ENCODE results near the gene LPAR1.
A peak's percentile ranks its signal among the peaks of the same experiment; 100 is the strongest.

GRCh38 chr9:111036429-111036789 lies 1.9 kb downstream of the LPAR1 start:
- TF ChIP-seq, protein P1, sequence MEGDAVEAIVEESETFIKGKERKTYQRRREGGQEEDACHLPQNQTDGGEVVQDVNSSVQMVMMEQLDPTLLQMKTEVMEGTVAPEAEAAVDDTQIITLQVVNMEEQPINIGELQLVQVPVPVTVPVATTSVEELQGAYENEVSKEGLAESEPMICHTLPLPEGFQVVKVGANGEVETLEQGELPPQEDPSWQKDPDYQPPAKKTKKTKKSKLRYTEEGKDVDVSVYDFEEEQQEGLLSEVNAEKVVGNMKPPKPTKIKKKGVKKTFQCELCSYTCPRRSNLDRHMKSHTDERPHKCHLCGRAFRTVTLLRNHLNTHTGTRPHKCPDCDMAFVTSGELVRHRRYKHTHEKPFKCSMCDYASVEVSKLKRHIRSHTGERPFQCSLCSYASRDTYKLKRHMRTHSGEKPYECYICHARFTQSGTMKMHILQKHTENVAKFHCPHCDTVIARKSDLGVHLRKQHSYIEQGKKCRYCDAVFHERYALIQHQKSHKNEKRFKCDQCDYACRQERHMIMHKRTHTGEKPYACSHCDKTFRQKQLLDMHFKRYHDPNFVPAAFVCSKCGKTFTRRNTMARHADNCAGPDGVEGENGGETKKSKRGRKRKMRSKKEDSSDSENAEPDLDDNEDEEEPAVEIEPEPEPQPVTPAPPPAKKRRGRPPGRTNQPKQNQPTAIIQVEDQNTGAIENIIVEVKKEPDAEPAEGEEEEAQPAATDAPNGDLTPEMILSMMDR (conservative IDR thresholded peaks at IDR 0.05 in 1 of 2, IDR thresholded peaks at IDR 0.05 in 1 of 2; ENCODE audit: low read depth in 1 of 2, low read length in 2 of 2): peak; percentile 81 to 92
- TF ChIP-seq EZH2 (IDR thresholded peaks at IDR 0.05; ENCODE audit: low read length, missing control alignments): no peak

All from fibroblast of lung (primary cell).